Ovary (tissue), 3 donors: Measurements from ENCODE around the gene CAMTA2.

ENCODE experiments used
- EP300 ChIP-seq: sonication (generic); formaldehyde crosslinking; IDR thresholded peaks from one replicate; pipeline ENCODE4 v1.6.1; 2017; ENCODE audit warnings: antibody characterized with exemption
- POLR2A ChIP-seq: fragments of 450-650 bp; IDR thresholded peaks from one replicate; pipeline ENCODE4 v1.6.1; 2017; ENCODE audit warnings: antibody characterized with exemption, mild to moderate bottlenecking, moderate library complexity
- TF ChIP-seq, protein P1 (sequence below), 3 donors: fragments of 450-650 bp in 2 of 3; fragments of 200-600 bp in 1 of 3; IDR thresholded peaks; one replicate each; pipeline versions ENCODE4 v1.5.1 to v1.8.0; 2016 to 2022; ENCODE audit warnings: antibody characterized with exemption in 3 of 3, mild to moderate bottlenecking in 1 of 3
- donor health status: DM: no; HTN: no; CAD: no.

DNA sequence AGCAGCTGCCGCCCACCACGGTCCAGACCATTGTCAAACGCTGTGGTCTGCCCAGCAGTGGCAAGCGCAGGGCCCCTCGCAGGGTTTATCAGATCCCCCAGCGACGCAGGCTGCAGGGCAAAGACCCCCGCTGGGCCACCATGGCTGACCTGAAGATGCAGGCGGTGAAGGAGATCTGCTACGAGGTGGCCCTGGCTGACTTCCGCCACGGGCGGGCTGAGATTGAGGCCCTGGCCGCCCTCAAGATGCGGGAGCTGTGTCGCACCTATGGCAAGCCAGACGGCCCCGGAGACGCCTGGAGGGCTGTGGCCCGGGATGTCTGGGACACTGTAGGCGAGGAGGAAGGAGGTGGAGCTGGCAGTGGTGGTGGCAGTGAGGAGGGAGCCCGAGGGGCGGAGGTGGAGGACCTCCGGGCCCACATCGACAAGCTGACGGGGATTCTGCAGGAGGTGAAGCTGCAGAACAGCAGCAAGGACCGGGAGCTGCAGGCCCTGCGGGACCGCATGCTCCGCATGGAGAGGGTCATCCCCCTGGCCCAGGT, 34.8 kb upstream of the CAMTA2 start:
- TF ChIP-seq, protein P1, sequence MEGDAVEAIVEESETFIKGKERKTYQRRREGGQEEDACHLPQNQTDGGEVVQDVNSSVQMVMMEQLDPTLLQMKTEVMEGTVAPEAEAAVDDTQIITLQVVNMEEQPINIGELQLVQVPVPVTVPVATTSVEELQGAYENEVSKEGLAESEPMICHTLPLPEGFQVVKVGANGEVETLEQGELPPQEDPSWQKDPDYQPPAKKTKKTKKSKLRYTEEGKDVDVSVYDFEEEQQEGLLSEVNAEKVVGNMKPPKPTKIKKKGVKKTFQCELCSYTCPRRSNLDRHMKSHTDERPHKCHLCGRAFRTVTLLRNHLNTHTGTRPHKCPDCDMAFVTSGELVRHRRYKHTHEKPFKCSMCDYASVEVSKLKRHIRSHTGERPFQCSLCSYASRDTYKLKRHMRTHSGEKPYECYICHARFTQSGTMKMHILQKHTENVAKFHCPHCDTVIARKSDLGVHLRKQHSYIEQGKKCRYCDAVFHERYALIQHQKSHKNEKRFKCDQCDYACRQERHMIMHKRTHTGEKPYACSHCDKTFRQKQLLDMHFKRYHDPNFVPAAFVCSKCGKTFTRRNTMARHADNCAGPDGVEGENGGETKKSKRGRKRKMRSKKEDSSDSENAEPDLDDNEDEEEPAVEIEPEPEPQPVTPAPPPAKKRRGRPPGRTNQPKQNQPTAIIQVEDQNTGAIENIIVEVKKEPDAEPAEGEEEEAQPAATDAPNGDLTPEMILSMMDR (IDR thresholded peaks at IDR 0.05), result no peak
- TF ChIP-seq POLR2A (no peak), EP300 (no peak)
